Muscle layer of duodenum (tissue), 2 donors: ENCODE measurements around the gene TBC1D22A.

Experiments
- H3K27ac ChIP-seq: one replicate; pipeline ENCODE4 v1.7.0; 2013; ENCODE audit warnings: mild to moderate bottlenecking, low read length
- H3K27me3 ChIP-seq: one replicate; pipeline ENCODE4 v1.7.0; 2013; ENCODE audit warnings: low read depth, mild to moderate bottlenecking, control low read depth, low read length
- H3K36me3 ChIP-seq, 2 donors: one replicate each; pipeline ENCODE4 v1.7.0; 2013; ENCODE audit warnings: low read length in 2 of 2, control low read depth in 1 of 2, mild to moderate bottlenecking in 1 of 2; ENCODE audit not compliant: insufficient read depth in 2 of 2, control insufficient read depth in 1 of 2
- H3K4me1 ChIP-seq, 2 donors: one replicate each; pipeline ENCODE4 v1.7.0; 2013; ENCODE audit warnings: low read length in 2 of 2, mild to moderate bottlenecking in 2 of 2, control low read depth in 1 of 2, moderate library complexity in 1 of 2; ENCODE audit not compliant: insufficient read depth in 2 of 2, control insufficient read depth in 1 of 2
- H3K4me3 ChIP-seq, 2 donors: one replicate each; pipeline ENCODE4 v1.7.0; 2013; ENCODE audit warnings: low read length in 2 of 2, low read depth in 1 of 2, mild to moderate bottlenecking in 1 of 2
- H3K9me3 ChIP-seq, 2 donors: one replicate each; pipeline ENCODE4 v1.7.0; 2013; ENCODE audit warnings: low read length in 2 of 2, control low read depth in 1 of 2, mild to moderate bottlenecking in 1 of 2; ENCODE audit not compliant: control insufficient read depth in 1 of 2
- donor health status: healthy.

Gene TBC1D22A

GRCh38 chr22:46935506-46936377 lies 173.3 kb downstream of the TBC1D22A start:
- Histone ChIP-seq H3K27me3 (no peaks in the 10 kb centered on the region), H3K4me1 (no peaks in the 10 kb centered on the region)

GRCh38 chr22:46936378-46936903 lies 174.0 kb downstream of the TBC1D22A start:
- Histone ChIP-seq H3K27me3 (no peaks in the 10 kb centered on the region), H3K36me3 (no peaks in the 10 kb centered on the region), H3K9me3 (no peaks in the 10 kb centered on the region), H3K4me1 (no peaks in the 10 kb centered on the region), H3K4me3 (no peak overlapping the region), H3K27ac (peak overlapping the region; percentile 5)

More at GRCh38 chr22:46935506-46936377, 173.3 kb downstream of the TBC1D22A start:
- Histone ChIP-seq H3K36me3 (no peaks in the 10 kb centered on the region), H3K4me3 (no peak overlapping the region), H3K9me3 (no peaks in the 10 kb centered on the region), H3K27ac (peak overlapping the region; percentile 57)

GRCh38 chr22:46937185-46937584 lies 174.7 kb downstream of the TBC1D22A start:
- no peaks in the 10 kb centered on the region for H3K27me3 ChIP-seq
- no peak overlapping the region for H3K4me3 ChIP-seq
- H3K27ac ChIP-seq, result no peak overlapping the region
- H3K36me3 ChIP-seq, result no peaks in the 10 kb centered on the region
- no peaks in the 10 kb centered on the region for H3K4me1 ChIP-seq
- no peaks in the 10 kb centered on the region for H3K9me3 ChIP-seq

GRCh38 chr22:46937939-46938338 lies 175.5 kb downstream of the TBC1D22A start:
- H3K4me3 ChIP-seq, result no peak overlapping the region
- no peaks in the 10 kb centered on the region for H3K9me3 ChIP-seq
- no peaks in the 10 kb centered on the region for H3K4me1 ChIP-seq
- H3K27ac ChIP-seq, result no peak overlapping the region
- H3K27me3 ChIP-seq, result no peaks in the 10 kb centered on the region
- no peaks in the 10 kb centered on the region for H3K36me3 ChIP-seq

- H3K4me1 ChIP-seq, result no peaks in the 10 kb centered on the region
- no peaks in the 10 kb centered on the region for H3K9me3 ChIP-seq
- peak overlapping the region; percentile 25 for H3K27ac ChIP-seq
- H3K27me3 ChIP-seq, result no peaks in the 10 kb centered on the region
- H3K36me3 ChIP-seq, result no peaks in the 10 kb centered on the region
- no peak overlapping the region for H3K4me3 ChIP-seq
These were observed 179.7 kb downstream of the TBC1D22A start for GRCh38 chr22:46941968-46942798.

GRCh38 chr22:46942799-46943785 lies 180.6 kb downstream of the TBC1D22A start:
- Histone ChIP-seq H3K4me1 (no peaks in the 10 kb centered on the region), H3K36me3 (no peaks in the 10 kb centered on the region), H3K27ac (peak overlapping the region; percentile 25), H3K4me3 (no peak overlapping the region), H3K9me3 (no peaks in the 10 kb centered on the region), H3K27me3 (no peaks in the 10 kb centered on the region)

- Histone ChIP-seq H3K27ac (no peak overlapping the region), H3K9me3 (no peaks in the 10 kb centered on the region), H3K27me3 (no peaks in the 10 kb centered on the region), H3K4me1 (no peaks in the 10 kb centered on the region), H3K36me3 (peaks cover 3 to 6% of the 10 kb centered on the region in 2 donors), H3K4me3 (no peak overlapping the region)
These were observed 183.0 kb downstream of the TBC1D22A start for GRCh38 chr22:46945481-46945880.

GRCh38 chr22:46946383-46946962 lies 184.0 kb downstream of the TBC1D22A start:
- no peaks in the 10 kb centered on the region for H3K9me3 ChIP-seq

GRCh38 chr22:46947516-46948257 lies 185.2 kb downstream of the TBC1D22A start:
- peaks cover 3 to 6% of the 10 kb centered on the region in 2 donors for H3K36me3 ChIP-seq
- H3K9me3 ChIP-seq, result no peaks in the 10 kb centered on the region
- no peak overlapping the region for H3K27ac ChIP-seq
- no peaks in the 10 kb centered on the region for H3K27me3 ChIP-seq
- no peak overlapping the region for H3K4me3 ChIP-seq
- H3K4me1 ChIP-seq, result no peaks in the 10 kb centered on the region

More at GRCh38 chr22:46946383-46946962, 184.0 kb downstream of the TBC1D22A start:
- H3K27ac ChIP-seq, result no peak overlapping the region
- H3K36me3 ChIP-seq, result peaks cover 3 to 6% of the 10 kb centered on the region in 2 donors
- H3K4me3 ChIP-seq, result no peak overlapping the region
- no peaks in the 10 kb centered on the region for H3K27me3 ChIP-seq
- H3K4me1 ChIP-seq, result no peaks in the 10 kb centered on the region
